ENCODE measurements around the gene PBRM1. TPM values are rescaled to one million over a fixed set of nuclear protein-coding genes. Genes with fewer than 3 reads are reported as not detected.

Gene PBRM1
- total RNA-seq, 1 experiment from 2014 or later, result 40.0 TPM

DNA sequence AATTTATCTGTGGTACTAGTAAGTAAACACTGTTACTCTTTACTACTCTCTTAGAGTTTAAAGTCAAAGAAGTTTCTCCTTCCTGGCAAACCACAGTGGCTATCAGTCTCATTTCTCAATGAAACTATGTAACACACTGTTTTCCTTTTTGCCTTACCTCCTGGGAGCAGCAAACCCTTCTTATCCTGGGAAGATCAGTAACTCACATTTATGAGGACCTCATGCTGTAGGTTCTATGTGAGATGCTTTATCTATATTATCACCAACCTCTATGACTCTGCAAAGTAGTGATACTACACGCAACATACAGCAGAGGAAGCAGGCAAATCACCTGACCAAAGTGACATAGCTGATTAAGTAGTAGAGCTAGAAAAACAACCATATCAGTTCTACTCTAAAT lies 35.3 kb downstream of the PBRM1 start:
- intact Hi-C loops (cut with micrococcal nuclease), result no loop called here
- Histone ChIP-seq H3K36me3 (ENCODE audit: control insufficient read depth in 1 of 2, insufficient read depth in 2 of 2, low read length in 2 of 2) (peaks cover 11 to 31% of the 10 kb centered on the region in 2 experiments), H2AFZ (ENCODE audit: low read depth, low read length, poor library complexity, severe bottlenecking) (no peak overlapping the region), H3K9ac (ENCODE audit: low read length) (no peak overlapping the region), H3K4me2 (ENCODE audit: low read length) (no peak overlapping the region), H3K27me3 (ENCODE audit: insufficient read depth, low read length) (no peaks in the 10 kb centered on the region), H3K79me2 (ENCODE audit: insufficient read depth, low read length) (no peaks in the 10 kb centered on the region), H3K9me2 (ENCODE audit: insufficient read depth) (no peaks in the 10 kb centered on the region), H3K4me3 (replicated peaks in 1 of 2; ENCODE audit: low read depth in 1 of 2, low read length in 2 of 2) (no peak overlapping the region), H3K9me3 (ENCODE audit: control insufficient read depth in 1 of 2, insufficient read depth in 1 of 2, low read depth in 1 of 2, low read length in 2 of 2) (no peaks in the 10 kb centered on the region), H3K4me1 (ENCODE audit: control insufficient read depth in 1 of 2, insufficient read depth in 2 of 2, low read length in 2 of 2) (no peaks in the 10 kb centered on the region; a peak in 1 of 4 replicates), H3K27ac (ENCODE audit: low read depth, low read length) (no peak overlapping the region), H4K20me1 (ENCODE audit: insufficient read depth) (no peaks in the 10 kb centered on the region)
- ChIA-PET RAD21 (ENCODE audit: low non-redundant PET in 1 of 2, low total read pairs in 2 of 2, uncharacterized antibody in 2 of 2, unreplicated experiment in 2 of 2) (no interaction called here), CTCF (no interaction called here), POLR2A (no interaction called here)
- no peak for ATAC-seq
- no peak for DNase-seq (ENCODE audit: low read depth, low spot score)
- no TSS peak for BruUV-seq (replicated peaks)
- TF ChIP-seq POLR2A (IDR thresholded peaks at IDR 0.05; ENCODE audit: borderline replicate concordance, extremely low read depth, insufficient read depth, insufficient read length) (no peak), CEBPB (IDR thresholded peaks at IDR 0.05; ENCODE audit: low read depth) (no peak), EGR1 (IDR thresholded peaks at IDR 0.05; ENCODE audit: low read depth) (no peak), CBX3 (IDR thresholded peaks at IDR 0.05; ENCODE audit: low read depth) (no peak), YY1 (IDR thresholded peaks at IDR 0.05; ENCODE audit: extremely low read depth, insufficient replicate concordance, low read depth, low read length) (no peak), POLR2AphosphoS5 (IDR thresholded peaks at IDR 0.05; ENCODE audit: low read depth, low read length) (no peak), EZH2 (IDR thresholded peaks at IDR 0.05) (no peak), SP1 (IDR thresholded peaks at IDR 0.05; ENCODE audit: low read depth) (no peak), SIN3A (IDR thresholded peaks at IDR 0.05; ENCODE audit: low read depth) (no peak), SRF (IDR thresholded peaks at IDR 0.05; ENCODE audit: low read depth) (no peak)
- TF ChIP-seq, protein P1, sequence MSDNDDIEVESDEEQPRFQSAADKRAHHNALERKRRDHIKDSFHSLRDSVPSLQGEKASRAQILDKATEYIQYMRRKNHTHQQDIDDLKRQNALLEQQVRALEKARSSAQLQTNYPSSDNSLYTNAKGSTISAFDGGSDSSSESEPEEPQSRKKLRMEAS (IDR thresholded peaks at IDR 0.05), result no peak
- TF ChIP-seq, protein P2, sequence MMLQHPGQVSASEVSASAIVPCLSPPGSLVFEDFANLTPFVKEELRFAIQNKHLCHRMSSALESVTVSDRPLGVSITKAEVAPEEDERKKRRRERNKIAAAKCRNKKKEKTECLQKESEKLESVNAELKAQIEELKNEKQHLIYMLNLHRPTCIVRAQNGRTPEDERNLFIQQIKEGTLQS (IDR thresholded peaks at IDR 0.05), result no peak

Measured in HCT116 (cell line).